Measurements from ENCODE around the gene ALAS1. TPM values are rescaled to one million over a fixed set of nuclear protein-coding genes. Genes with fewer than 3 reads are reported as not detected.

ALAS1 gene
- total and polyA plus RNA-seq, 4 donors, result 38.7 to 85.1 (median 57.2) TPM

DNA sequence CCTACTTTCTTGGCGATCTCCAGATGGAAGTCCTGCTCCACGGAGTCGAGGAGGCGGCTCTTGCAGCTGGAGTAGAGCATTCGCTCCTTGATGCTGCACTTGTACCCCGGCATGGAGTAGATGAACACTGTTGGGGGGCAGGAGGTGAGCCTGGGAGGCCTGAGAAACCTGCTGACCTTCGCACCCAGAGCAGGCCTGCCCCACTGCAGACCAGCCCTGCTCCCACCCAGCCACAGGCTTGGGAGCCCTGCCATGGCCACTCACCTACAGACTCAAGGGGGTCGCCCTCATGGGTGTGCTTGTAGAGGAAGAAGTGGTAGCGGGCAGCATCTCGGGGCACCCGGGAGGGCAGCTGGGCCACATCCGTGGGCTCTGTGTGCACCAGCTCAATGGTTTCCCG lies 31.7 kb downstream of the ALAS1 start:
- no peaks in the 10 kb centered on the region for H3K9me3 ChIP-seq (ENCODE audit: control insufficient read depth in 4 of 4, insufficient read depth in 3 of 4, low read length in 3 of 4)
- H3K9ac ChIP-seq (ENCODE audit: insufficient read depth in 1 of 2, low read length in 2 of 2), result no peak overlapping the region
- TF ChIP-seq, protein P1, sequence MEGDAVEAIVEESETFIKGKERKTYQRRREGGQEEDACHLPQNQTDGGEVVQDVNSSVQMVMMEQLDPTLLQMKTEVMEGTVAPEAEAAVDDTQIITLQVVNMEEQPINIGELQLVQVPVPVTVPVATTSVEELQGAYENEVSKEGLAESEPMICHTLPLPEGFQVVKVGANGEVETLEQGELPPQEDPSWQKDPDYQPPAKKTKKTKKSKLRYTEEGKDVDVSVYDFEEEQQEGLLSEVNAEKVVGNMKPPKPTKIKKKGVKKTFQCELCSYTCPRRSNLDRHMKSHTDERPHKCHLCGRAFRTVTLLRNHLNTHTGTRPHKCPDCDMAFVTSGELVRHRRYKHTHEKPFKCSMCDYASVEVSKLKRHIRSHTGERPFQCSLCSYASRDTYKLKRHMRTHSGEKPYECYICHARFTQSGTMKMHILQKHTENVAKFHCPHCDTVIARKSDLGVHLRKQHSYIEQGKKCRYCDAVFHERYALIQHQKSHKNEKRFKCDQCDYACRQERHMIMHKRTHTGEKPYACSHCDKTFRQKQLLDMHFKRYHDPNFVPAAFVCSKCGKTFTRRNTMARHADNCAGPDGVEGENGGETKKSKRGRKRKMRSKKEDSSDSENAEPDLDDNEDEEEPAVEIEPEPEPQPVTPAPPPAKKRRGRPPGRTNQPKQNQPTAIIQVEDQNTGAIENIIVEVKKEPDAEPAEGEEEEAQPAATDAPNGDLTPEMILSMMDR (IDR thresholded peaks at IDR 0.05; ENCODE audit: control extremely low read depth, extremely low read depth), result no peak
- H3K27ac ChIP-seq (ENCODE audit: low read depth in 1 of 2, low read length in 1 of 2), result no peak overlapping the region
- H3K4me1 ChIP-seq (ENCODE audit: control insufficient read depth in 5 of 5, insufficient read depth in 5 of 5, low read length in 5 of 5), result peaks cover 0 to 1% (median 0%) of the 10 kb centered on the region in 5 donors
- 95 to 97% methylated on average over 13 of the region's 13 CpGs for WGBS, 2 donors
- no peak overlapping the region for H3K4me3 ChIP-seq
- H3K27me3 ChIP-seq (ENCODE audit: control insufficient read depth in 3 of 3, insufficient read depth in 3 of 3, low read length in 2 of 3), result no peaks in the 10 kb centered on the region
- ATAC-seq (ENCODE audit: insufficient read depth, low FRiP score) (no peak), DNase-seq (no peak)
- H3K36me3 ChIP-seq (ENCODE audit: control insufficient read depth in 4 of 4, insufficient read depth in 4 of 4, low read length in 4 of 4), result peaks cover 0 to 59% (median 13%) of the 10 kb centered on the region in 4 donors

DNA sequence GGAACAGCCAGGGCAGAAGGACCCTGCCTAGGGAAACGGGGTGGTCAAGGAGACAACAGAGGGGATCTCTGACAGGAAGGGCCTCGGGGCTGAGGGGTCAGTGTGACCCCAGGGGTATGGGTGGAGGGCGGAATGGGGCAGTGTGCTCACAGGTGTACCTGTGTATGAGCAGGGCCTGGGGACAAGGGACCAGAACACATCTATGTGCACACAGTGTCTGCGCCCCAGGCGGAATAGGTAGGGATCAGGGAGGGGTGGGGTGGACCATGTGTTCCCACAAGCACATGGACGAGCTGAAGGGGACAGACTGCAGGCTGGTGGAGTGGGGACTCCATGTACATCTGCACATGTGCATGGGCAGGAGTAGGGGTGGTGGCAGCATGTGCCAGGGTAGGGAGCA lies 32.5 kb downstream of the ALAS1 start:
- Histone ChIP-seq H3K36me3 (ENCODE audit: control insufficient read depth in 4 of 4, insufficient read depth in 4 of 4, low read length in 4 of 4) (peaks cover 0 to 64% (median 16%) of the 10 kb centered on the region in 4 donors), H3K9ac (ENCODE audit: insufficient read depth in 1 of 2, low read length in 2 of 2) (no peak overlapping the region), H3K4me1 (ENCODE audit: control insufficient read depth in 5 of 5, insufficient read depth in 5 of 5, low read length in 5 of 5) (peaks cover 0 to 5% (median 0%) of the 10 kb centered on the region in 5 donors), H3K4me3 (no peak overlapping the region), H3K27me3 (ENCODE audit: control insufficient read depth in 3 of 3, insufficient read depth in 3 of 3, low read length in 2 of 3) (no peaks in the 10 kb centered on the region), H3K9me3 (ENCODE audit: control insufficient read depth in 4 of 4, insufficient read depth in 3 of 4, low read length in 3 of 4) (no peaks in the 10 kb centered on the region), H3K27ac (ENCODE audit: low read depth in 1 of 2, low read length in 1 of 2) (no peak overlapping the region)
- no peak for DNase-seq
- TF ChIP-seq, protein P1 (IDR thresholded peaks at IDR 0.05; ENCODE audit: control extremely low read depth, extremely low read depth), result no peak
- 93% methylated on average over 6 of the region's 6 CpGs for WGBS, 2 donors
- ATAC-seq (ENCODE audit: insufficient read depth, low FRiP score), result no peak

DNA sequence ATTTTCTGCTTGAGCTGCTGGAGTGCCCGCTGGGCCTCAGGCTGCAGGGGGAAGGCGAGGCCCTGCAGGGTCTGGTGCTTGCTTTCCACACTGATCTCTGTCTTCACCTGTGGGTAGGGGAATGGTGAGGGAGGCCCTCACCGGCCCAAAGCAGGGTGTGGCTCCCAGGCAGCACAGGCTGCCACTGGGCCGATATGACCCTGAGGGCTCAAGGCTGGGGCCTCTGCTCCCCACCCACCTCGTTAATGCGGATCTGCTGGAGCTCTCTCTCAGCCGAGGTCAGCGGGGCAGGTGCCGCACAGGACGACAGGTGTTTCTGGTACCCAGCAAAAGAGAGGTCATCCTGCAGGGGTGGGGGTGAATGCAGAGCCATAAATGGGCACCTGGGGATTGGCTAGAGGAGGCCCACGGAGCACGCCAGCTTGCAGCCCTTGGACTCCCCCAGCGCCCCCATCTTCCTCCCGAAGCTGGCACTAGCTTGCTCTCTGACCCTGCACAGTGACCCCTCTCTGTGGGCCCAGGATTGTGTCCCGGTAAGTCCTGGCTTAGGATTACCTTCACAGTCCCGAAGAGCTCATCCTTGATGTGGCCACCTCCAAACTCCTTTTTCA lies 33.0 kb downstream of the ALAS1 start:
- H3K9ac ChIP-seq (ENCODE audit: insufficient read depth in 1 of 2, low read length in 2 of 2), result no peak overlapping the region
- no peak for ATAC-seq (ENCODE audit: insufficient read depth, low FRiP score)
- H3K4me1 ChIP-seq (ENCODE audit: control insufficient read depth in 5 of 5, insufficient read depth in 5 of 5, low read length in 5 of 5), result peaks cover 0 to 5% (median 0%) of the 10 kb centered on the region in 5 donors
- no peak overlapping the region for H3K27ac ChIP-seq (ENCODE audit: low read depth in 1 of 2, low read length in 1 of 2)
- DNase-seq, result no peak
- TF ChIP-seq, protein P1 (IDR thresholded peaks at IDR 0.05; ENCODE audit: control extremely low read depth, extremely low read depth), result no peak
- peaks cover 0 to 67% (median 16%) of the 10 kb centered on the region in 4 donors for H3K36me3 ChIP-seq (ENCODE audit: control insufficient read depth in 4 of 4, insufficient read depth in 4 of 4, low read length in 4 of 4)
- no peaks in the 10 kb centered on the region for H3K27me3 ChIP-seq (ENCODE audit: control insufficient read depth in 3 of 3, insufficient read depth in 3 of 3, low read length in 2 of 3)
- WGBS, 2 donors, result 87 to 97% methylated on average over 16 of the region's 16 CpGs
- H3K9me3 ChIP-seq (ENCODE audit: control insufficient read depth in 4 of 4, insufficient read depth in 3 of 4, low read length in 3 of 4), result no peaks in the 10 kb centered on the region
- H3K4me3 ChIP-seq, result no peak overlapping the region

All from lung (tissue), 12 donors.